ENCODE measurements around the gene USP46.

- no peak for TF ChIP-seq CTCF (IDR thresholded peaks at IDR 0.05)
- no peak for TF ChIP-seq USF2 (CRISPR knock-in tag; IDR thresholded peaks at IDR 0.05)
- TF ChIP-seq ATF3 (CRISPR knock-in tag; conservative IDR thresholded peaks at IDR 0.05), result no peak
- no peak for TF ChIP-seq GTF2I (CRISPR knock-in tag; conservative IDR thresholded peaks at IDR 0.05)
- no peak for TF ChIP-seq MAX (CRISPR knock-in tag; IDR thresholded peaks at IDR 0.05)
- no peak for TF ChIP-seq ETV6 (CRISPR knock-in tag; IDR thresholded peaks at IDR 0.05)
- no peak for TF ChIP-seq E2F4 (CRISPR knock-in tag; IDR thresholded peaks at IDR 0.05; ENCODE audit: borderline replicate concordance, low read depth)
- no peak for TF ChIP-seq ATF6 (CRISPR knock-in tag; IDR thresholded peaks at IDR 0.05)
- TF ChIP-seq FOXP4 (CRISPR knock-in tag; IDR thresholded peaks at IDR 0.05), result no peak
- TF ChIP-seq SMAD3 (CRISPR knock-in tag; IDR thresholded peaks at IDR 0.05; ENCODE audit: borderline replicate concordance), result no peak
Measured at GRCh38 chr4:52670121-52670520, 11.0 kb upstream of the USP46 start.
